ENCODE measurements around the gene LIMS2.

The LIMS2 gene

DNA sequence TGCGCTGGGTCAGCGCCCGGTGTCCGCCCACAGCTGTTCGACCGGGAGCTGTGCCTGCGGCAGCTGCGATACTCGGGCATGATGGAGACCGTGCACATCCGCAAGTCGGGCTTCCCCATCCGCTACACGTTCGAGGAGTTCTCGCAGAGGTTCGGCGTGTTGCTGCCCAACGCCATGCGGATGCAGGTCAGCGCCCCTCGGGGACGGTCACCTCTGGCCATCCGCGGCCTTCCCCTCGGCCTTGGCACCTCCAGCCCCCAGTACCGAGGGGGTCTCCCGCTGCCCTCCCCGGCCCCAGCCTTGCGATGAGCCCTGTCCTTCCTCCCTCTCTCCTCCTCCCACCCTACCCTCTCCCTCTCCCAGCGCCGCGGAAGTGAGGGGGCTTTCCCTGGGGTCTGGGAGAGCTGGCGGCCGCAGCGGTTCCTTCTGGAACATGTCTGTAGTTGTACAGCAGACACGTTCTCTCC is 82.5 kb downstream of the LIMS2 start:
- Histone ChIP-seq H3K9ac (ENCODE audit: low read length) (no peak overlapping the region), H2AFZ (ENCODE audit: low read depth, low read length) (no peak overlapping the region), H3K27me3 (ENCODE audit: low read depth, low read length) (no peaks in the 10 kb centered on the region), H3K36me3 (replicated peaks; ENCODE audit: low read depth, low read length) (no peaks in the 10 kb centered on the region), H3K4me3 (ENCODE audit: low read length) (no peak overlapping the region), H3K4me1 (ENCODE audit: low read length) (peaks cover 3% of the 10 kb centered on the region; the same call in 1 of the 2 replicates), H4K20me1 (ENCODE audit: insufficient read depth, low read length) (no peaks in the 10 kb centered on the region), H3K4me2 (ENCODE audit: low read length) (no peak overlapping the region), H3K27ac (ENCODE audit: low read length) (no peak overlapping the region), H3K79me2 (ENCODE audit: low read length) (no peaks in the 10 kb centered on the region), H3K9me3 (ENCODE audit: insufficient read depth, low read length) (no peaks in the 10 kb centered on the region)
- no peak for TF ChIP-seq EZH2phosphoT487 (IDR thresholded peaks at IDR 0.05; ENCODE audit: low read depth)
- TF ChIP-seq, protein P1, sequence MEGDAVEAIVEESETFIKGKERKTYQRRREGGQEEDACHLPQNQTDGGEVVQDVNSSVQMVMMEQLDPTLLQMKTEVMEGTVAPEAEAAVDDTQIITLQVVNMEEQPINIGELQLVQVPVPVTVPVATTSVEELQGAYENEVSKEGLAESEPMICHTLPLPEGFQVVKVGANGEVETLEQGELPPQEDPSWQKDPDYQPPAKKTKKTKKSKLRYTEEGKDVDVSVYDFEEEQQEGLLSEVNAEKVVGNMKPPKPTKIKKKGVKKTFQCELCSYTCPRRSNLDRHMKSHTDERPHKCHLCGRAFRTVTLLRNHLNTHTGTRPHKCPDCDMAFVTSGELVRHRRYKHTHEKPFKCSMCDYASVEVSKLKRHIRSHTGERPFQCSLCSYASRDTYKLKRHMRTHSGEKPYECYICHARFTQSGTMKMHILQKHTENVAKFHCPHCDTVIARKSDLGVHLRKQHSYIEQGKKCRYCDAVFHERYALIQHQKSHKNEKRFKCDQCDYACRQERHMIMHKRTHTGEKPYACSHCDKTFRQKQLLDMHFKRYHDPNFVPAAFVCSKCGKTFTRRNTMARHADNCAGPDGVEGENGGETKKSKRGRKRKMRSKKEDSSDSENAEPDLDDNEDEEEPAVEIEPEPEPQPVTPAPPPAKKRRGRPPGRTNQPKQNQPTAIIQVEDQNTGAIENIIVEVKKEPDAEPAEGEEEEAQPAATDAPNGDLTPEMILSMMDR (IDR thresholded peaks at IDR 0.05; ENCODE audit: low read depth, low read length) = no peak

DNA sequence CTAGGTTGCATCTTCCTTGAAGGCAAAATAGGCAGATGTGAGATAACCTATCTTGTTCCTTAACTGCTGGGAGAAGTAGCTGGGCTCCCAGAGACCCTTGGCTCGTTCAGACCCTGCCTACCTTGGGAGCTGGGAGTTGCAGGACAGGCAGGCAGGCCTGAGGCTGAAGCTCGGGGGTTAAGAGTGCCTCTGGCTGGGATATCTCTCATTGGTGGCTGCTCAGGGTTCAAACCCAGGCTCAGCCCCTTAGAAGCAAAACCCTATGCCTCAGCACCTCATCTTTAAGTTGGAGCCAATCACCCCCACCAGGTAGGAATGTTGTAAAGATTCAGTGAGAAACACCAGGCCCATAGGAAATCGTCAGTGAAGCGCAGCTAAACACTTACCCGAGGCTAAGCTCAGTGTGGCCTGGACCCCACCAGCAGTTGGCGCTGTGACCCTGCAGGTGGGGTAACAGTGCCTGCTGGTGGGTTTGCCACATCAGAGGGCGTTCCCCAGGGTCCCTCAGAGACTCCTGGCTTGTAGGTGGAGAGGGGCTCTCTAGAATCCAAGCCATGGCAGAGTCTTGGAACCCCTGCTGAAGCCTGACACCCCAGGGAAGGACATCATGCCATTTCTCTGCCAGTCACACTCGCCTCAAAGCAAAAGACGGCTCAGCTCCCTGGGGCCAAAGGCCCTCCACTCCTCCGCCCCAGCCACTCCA is 84.0 kb downstream of the LIMS2 start:
- Histone ChIP-seq H3K9ac (ENCODE audit: low read length) (no peak overlapping the region), H4K20me1 (ENCODE audit: insufficient read depth, low read length) (no peaks in the 10 kb centered on the region), H3K27me3 (ENCODE audit: low read depth, low read length) (no peaks in the 10 kb centered on the region), H3K79me2 (ENCODE audit: low read length) (no peaks in the 10 kb centered on the region), H3K4me3 (ENCODE audit: low read length) (no peak overlapping the region), H2AFZ (ENCODE audit: low read depth, low read length) (peak overlapping the region; percentile 64), H3K4me2 (ENCODE audit: low read length) (peak overlapping the region; percentile 24), H3K9me3 (ENCODE audit: insufficient read depth, low read length) (no peaks in the 10 kb centered on the region), H3K27ac (ENCODE audit: low read length) (no peak overlapping the region), H3K4me1 (ENCODE audit: low read length) (peaks cover 3% of the 10 kb centered on the region; the same call in 1 of the 2 replicates), H3K36me3 (replicated peaks; ENCODE audit: low read depth, low read length) (no peaks in the 10 kb centered on the region)
- TF ChIP-seq, protein P1 (IDR thresholded peaks at IDR 0.05; ENCODE audit: low read depth, low read length) = peak; percentile 95
- TF ChIP-seq EZH2phosphoT487 (IDR thresholded peaks at IDR 0.05; ENCODE audit: low read depth) = no peak

DNA sequence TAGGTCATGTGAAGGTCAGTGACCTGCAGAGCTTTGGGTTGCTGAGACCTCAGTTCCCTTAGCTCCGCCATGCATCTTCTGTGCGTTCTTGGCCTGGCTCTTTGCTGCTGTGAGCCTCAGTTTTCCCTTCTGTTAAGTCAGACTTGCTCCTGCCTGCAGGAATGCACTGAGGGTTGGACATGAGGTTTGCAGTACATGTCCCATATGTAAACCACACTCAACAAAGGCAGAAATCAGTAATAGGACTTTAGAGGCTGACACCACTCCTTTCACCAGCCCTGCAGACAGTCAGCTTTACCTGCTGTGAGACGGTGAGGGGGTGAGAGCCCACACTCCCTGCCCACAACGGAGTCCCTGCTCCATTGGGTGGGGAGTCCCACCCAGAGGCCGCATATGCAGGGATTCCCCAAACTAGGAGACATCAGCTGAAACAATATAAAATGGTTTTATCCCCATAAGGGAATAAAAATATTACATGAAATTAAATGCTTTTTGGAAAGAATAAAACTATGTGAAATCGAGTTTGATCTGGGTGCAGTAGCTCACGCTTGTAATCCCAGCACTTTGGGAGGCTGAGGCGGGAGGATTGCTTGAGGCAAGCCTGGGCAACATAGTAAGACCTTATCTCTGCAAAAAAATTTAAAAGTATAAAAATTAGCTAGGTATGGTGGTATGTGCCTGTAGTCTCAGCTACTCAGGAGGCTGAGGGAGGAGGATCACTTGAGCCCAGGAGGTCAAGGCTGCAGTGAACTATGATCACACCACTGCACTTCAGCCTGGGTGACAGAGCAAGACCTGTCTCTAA is 84.7 kb downstream of the LIMS2 start:
- no peaks in the 10 kb centered on the region for H4K20me1 ChIP-seq (ENCODE audit: insufficient read depth, low read length)
- no peak overlapping the region for H3K4me2 ChIP-seq (ENCODE audit: low read length)
- no peaks in the 10 kb centered on the region for H3K79me2 ChIP-seq (ENCODE audit: low read length)
- TF ChIP-seq EZH2phosphoT487 (IDR thresholded peaks at IDR 0.05; ENCODE audit: low read depth) = no peak
- TF ChIP-seq, protein P1 (IDR thresholded peaks at IDR 0.05; ENCODE audit: low read depth, low read length) = no peak
- no peaks in the 10 kb centered on the region for H3K27me3 ChIP-seq (ENCODE audit: low read depth, low read length)
- H3K9ac ChIP-seq (ENCODE audit: low read length) = no peak overlapping the region
- H3K36me3 ChIP-seq (replicated peaks; ENCODE audit: low read depth, low read length) = no peaks in the 10 kb centered on the region
- H2AFZ ChIP-seq (ENCODE audit: low read depth, low read length) = 0 out of 2 replicates have a peak overlapping the region, but pooled peaks have one; percentile 64
- H3K4me3 ChIP-seq (ENCODE audit: low read length) = no peak overlapping the region
- H3K9me3 ChIP-seq (ENCODE audit: insufficient read depth, low read length) = no peaks in the 10 kb centered on the region
- no peak overlapping the region for H3K27ac ChIP-seq (ENCODE audit: low read length)
- H3K4me1 ChIP-seq (ENCODE audit: low read length) = peaks cover 3% of the 10 kb centered on the region; the same call in 1 of the 2 replicates

DNA sequence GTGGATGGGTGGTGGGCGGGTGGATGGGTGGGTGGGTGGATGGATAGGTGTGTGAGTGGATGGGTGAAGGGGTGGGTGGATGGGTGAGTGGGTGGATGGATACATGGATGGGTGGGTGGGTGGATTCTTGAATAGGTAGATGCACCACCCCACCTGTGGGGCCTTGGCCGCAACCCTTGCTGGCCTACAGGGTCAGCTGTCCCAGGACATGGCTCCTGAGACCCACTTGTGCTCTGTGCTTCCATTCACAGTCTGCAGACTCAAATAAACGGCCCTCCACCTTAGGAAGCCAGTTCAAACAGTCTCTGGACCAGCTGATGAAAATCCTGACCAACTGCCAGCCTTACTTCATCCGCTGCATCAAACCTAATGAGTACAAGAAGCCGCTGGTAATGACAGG is 85.5 kb downstream of the LIMS2 start:
- Histone ChIP-seq H4K20me1 (ENCODE audit: insufficient read depth, low read length) (no peaks in the 10 kb centered on the region), H2AFZ (ENCODE audit: low read depth, low read length) (no peak overlapping the region), H3K9me3 (ENCODE audit: insufficient read depth, low read length) (no peaks in the 10 kb centered on the region), H3K36me3 (replicated peaks; ENCODE audit: low read depth, low read length) (no peaks in the 10 kb centered on the region), H3K4me3 (ENCODE audit: low read length) (no peak overlapping the region), H3K79me2 (ENCODE audit: low read length) (no peaks in the 10 kb centered on the region), H3K9ac (ENCODE audit: low read length) (no peak overlapping the region), H3K4me2 (ENCODE audit: low read length) (no peak overlapping the region), H3K27me3 (ENCODE audit: low read depth, low read length) (no peaks in the 10 kb centered on the region), H3K4me1 (ENCODE audit: low read length) (peaks cover 3% of the 10 kb centered on the region; the same call in 1 of the 2 replicates), H3K27ac (ENCODE audit: low read length) (no peak overlapping the region)
- TF ChIP-seq EZH2phosphoT487 (IDR thresholded peaks at IDR 0.05; ENCODE audit: low read depth) = no peak
- TF ChIP-seq, protein P1 (IDR thresholded peaks at IDR 0.05; ENCODE audit: low read depth, low read length) = no peak

Data from OCI-LY3 (cell line).